Right hindlimb (tissue), 1 donor: ENCODE measurements around the gene ZSCAN4.

Experiments used
- DNase-seq: peaks from one replicate; pipeline ENCODE4 v3.0.0-alpha.2; 2018

The ZSCAN4 gene

DNA sequence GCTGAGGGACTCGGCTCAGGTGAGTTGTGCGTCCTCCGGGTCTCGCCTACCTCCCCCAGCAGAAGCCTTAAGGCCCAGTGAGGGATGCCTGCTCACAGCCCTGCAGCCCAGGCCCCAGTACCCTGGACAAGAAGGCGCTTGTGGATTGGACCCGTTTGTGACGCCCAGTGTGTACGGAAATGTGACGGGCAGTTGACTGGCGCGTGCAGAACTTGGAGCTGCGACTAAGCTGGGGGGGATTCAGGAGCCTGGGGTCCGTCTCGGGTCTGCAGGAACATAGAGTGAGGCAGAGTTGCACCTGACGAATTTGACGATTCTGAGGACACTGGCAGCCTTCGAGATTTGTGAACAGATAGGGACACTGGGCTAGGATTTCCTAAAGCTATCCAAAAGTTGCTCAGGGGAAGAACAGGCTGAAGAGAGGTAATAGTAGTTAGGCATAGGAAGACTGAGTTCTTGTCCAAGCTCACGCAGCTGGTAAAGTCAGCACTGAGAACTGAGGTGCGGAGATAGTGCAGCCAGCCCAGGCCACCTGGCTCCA lies 13.6 kb downstream of the ZSCAN4 start:
- DNase-seq: no peak

DNA sequence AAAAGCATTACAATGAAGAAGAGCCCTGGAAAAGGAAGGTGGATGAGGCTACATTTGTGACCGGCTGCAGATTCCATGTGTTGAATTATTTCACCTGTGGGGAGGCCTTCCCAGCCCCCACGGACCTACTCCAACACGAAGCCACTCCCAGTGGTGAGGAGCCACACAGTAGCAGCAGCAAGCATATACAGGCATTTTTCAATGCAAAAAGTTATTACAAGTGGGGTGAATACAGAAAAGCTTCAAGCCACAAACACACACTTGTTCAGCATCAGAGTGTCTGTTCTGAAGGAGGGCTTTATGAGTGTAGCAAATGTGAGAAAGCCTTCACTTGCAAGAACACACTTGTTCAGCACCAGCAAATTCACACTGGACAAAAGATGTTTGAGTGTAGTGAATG lies 18.0 kb downstream of the ZSCAN4 start:
- DNase-seq: no peak

DNA sequence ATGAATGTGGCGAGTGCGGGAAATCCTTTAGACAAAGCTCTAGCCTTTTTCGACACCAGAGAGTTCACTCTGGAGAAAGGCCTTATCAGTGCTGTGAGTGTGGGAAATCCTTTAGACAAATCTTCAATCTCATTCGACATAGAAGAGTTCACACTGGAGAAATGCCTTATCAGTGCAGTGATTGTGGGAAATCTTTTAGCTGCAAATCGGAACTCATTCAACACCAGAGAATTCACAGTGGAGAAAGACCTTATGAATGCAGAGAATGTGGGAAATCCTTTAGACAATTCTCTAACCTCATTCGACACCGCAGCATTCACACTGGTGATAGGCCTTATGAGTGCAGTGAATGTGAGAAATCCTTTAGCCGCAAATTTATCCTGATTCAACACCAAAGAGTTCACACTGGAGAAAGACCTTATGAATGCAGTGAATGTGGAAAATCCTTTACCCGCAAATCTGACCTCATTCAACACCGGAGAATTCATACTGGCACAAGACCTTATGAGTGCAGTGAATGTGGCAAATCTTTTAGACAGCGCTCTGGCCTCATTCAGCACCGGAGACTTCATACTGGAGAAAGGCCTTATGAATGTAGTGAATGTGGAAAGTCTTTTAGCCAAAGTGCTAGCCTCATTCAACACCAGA lies 18.8 kb downstream of the ZSCAN4 start:
- no peak for DNase-seq

DNA sequence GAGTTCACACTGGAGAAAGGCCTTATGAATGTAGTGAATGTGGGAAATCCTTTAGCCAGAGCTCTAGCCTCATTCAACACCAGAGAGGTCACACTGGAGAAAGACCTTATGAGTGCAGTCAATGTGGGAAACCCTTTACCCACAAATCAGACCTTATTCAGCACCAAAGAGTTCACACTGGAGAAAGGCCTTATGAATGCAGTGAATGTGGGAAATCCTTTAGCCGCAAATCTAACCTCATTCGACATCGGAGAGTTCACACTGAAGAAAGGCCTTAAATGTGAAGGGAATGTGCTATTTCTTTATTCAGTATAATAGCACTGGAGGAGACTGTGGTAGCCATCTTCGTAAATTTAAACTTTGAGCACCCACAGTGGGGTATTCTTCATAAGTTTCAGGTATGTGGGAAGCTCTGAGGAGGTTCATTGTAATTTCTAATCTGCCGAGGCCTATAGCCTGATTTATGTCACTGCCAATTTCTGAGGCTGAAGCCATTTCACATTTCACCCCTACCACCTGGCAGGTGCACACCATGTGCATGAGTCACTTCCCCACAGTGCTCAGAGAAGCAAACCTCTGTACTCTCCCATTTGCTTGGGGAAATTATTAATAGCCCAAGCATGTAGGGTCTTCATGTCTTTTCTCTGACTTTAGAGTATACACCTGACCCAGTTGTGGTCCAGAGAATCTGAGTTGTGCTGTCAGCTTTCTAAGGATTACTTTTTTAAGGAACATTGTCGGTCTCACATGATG lies 19.5 kb downstream of the ZSCAN4 start:
- DNase-seq: no peak

DNA sequence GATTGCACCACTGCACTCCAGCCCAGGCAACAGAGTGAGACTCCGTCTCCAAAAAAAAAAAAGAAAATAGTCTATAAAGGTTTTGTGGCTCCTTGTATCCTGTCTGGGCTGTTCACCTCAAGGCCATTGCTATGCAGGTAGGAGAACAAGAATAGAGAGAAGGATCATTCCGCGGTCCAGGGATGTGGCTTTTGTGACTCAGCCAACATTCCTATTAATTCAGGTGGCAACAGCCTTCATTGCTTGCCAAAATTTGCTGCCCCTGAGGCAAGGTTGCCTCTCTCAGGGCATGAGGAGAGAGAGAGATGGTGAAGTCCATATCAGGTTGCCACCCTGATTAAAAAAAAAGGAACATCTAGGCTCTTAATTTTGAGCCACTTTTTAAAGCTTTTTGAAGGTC lies 21.0 kb downstream of the ZSCAN4 start:
- no peak for DNase-seq

DNA sequence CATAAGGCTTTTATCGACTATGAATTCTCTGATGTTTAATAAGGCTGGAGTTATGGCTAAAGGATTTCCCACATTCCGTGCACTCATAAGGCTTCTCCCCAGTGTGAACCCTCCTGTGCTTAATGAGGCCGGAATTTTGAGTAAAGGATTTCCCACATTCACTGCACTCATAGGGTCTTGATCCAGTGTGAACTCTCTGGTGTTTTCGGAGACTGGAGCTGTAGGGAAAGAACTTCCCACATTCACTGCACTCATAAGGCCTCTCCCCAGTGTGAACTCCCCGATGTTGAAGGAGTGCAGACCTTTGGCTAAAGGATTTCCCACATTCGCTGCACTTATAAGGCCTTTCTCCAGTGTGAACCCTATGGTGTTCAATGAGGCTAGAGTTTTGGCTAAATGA lies 32.9 kb downstream of the ZSCAN4 start:
- DNase-seq: no peak

DNA sequence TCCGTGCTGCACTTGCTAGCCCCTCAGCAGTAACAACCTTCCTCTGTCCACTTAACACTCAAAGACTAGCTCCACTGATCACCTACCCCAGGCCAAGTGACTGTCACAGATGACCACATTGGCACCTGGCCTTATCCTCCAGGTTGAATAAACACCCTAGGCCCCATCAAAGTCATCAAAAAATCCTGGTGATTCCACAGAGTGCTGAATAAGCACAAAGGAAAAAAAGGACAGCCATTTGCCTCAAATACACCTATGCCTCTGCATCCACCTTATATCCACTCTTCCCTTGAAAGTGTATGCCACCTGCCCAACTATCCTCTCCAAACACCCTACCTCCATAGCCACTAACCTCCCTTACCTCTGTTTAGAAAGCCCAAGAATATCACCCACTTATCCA lies 37.6 kb downstream of the ZSCAN4 start:
- no peak for DNase-seq

DNA sequence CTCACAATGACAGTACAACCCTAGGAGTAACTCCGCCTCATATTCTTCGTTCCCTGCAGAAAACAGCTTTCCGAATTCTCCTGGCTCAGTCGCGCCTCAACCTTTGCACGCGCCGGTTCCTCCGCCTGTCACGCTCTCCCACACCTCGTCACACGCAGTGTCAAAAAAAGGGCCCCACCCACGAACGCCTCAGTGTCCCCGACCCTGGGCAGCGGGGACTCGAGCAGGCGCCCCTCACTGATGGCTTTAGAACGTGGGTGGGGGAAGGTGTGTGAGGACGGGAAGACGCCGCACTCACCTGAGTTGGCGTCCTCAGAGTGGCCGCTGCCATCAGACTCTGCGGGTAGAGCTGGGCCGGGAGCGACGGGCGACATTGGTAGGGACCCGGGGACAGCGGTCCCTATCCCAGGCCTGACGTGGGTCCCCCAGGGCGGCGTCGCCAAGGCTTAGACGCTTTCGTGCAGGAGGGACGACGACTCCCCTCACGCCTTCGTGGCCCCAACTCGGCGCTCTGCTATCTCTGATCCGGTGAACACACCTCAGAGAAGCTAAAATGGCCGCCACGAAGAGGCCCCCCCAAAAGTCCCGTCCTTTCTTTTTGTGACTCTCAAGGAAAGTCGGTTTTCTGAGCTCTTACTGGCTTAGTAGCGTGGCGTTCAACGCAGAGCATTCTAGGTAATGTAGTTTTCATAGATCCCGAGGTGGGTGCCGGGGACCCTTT lies 40.1 kb downstream of the ZSCAN4 start, which contains the start of gene ZNF154:
Gene ZNF154 (minus strand): TSS at position 564 of the 721 bp plus-strand sequence. CDS start 233 bp downstream, at position 331.
- DNase-seq: peak; percentile 87

DNA sequence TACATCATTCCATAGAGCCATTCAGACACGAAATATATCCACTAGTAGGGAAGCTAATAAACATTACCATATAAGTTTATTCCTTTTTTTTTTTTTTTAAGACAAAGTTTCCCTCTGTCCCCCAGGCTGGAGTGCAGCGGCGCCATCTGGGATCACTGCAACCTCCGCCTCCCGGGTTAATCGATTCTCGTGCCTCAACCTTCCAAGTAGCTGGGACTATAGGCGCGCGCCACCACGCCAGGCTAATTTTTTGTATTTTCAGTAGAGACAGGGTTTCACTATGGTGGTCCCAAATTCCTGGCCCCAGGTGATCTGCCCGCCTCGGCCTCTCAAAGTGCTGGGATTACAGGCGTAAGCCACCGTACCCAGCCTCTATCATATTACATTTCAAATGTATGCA lies 40.9 kb downstream of the ZSCAN4 start:
- DNase-seq: no peak

DNA sequence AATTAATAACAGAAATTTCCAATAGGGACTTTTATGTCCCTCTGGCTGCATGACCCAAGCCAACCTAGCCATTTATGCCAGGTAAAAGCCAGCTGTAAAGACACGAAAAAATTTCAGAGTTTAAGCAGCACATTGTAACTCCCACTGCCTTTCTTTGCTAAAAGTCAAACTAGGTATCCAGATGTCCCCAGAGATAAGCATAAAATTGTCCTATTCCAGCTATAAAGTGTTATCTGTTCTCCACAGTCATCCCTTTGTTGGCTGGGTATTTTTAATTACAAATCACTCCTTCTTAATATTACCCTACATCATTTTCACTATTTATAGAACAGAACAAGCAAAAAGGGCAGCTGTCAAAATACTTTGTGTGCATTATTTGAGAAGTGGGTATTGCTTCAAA lies 43.5 kb downstream of the ZSCAN4 start:
- no peak for DNase-seq

DNA sequence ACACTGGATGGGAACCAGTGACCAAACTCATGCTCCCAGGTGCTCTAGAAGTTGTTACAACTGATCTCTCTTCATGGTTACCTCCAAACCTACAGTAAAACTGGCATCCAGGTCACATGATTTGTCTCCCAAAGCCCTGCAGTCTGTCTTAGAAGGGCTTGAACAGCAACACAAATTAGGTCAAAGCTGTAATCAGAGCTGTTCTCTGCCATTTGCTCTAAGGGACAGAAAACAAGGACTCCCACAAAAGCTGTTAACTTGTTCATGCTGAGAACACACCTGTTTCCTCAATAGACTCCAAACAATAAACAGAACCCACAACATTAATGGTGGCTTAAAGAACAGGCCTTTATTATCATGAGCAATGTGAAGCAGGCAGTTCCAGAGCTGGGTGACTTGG lies 50.7 kb downstream of the ZSCAN4 start:
- DNase-seq: no peak

DNA sequence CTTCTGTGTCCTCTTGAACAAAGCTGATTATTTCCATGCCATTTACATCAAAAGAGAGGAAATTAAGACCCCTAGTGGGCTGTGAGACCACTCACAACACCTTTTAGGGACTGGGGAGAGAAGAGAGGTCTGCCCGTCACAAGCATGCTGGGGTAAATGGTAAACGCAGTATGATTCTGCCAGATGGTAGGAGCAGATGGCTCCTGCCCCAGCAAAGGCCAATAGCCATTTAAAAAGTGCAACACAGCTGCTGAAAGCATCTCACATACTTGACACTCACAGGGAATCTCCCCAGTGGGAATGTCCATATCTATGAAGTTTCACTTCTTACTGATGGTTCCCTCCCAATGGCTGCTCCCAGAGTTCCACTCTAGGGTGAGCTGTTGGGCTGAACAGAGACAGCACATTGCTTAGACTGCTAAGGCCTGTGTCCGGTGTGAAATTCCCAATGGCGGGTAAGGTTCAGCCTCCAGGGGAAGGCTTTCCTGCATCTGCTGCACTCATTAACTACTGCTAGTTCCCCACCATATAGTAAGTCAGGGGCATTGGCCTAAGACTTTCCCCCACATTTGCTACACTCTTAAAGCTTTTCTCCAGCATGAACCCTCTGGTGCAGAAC lies 51.3 kb downstream of the ZSCAN4 start:
- no peak for DNase-seq

DNA sequence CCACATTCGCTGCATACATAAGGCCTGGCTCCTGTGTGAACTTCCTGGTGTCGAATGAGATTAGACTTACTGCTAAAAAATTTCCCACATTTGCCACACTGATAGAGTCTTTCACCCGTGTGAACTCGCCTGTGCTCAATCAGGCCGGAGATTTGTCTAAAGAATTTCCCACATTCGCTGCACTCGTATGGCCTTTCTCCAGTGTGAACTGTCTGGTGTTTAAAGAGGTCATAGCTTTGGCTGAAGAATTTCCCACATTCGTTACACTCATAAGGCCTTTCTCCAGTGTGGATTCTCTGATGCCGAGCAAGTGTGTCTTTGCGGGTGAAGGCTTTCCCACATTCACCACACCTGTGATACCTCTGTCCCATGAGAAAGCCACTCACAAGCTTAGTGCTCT lies 52.1 kb downstream of the ZSCAN4 start:
- no peak for DNase-seq
